GM10266 (cell line): ENCODE measurements around the gene RTN4RL2.

ENCODE experiments used
- DNase-seq: peaks from one replicate; pipeline ENCODE4 v3.0.0; 2012; ENCODE audit errors: extremely low spot score
- TF ChIP-seq, protein P1 (sequence below): IDR thresholded peaks from 2 replicates; pipeline ENCODE4 v1.5.1; 2012; ENCODE audit warnings: mild to moderate bottlenecking, low read depth; ENCODE audit not compliant: control insufficient read depth, insufficient read depth; ENCODE audit errors: missing control alignments

RTN4RL2 gene

DNA sequence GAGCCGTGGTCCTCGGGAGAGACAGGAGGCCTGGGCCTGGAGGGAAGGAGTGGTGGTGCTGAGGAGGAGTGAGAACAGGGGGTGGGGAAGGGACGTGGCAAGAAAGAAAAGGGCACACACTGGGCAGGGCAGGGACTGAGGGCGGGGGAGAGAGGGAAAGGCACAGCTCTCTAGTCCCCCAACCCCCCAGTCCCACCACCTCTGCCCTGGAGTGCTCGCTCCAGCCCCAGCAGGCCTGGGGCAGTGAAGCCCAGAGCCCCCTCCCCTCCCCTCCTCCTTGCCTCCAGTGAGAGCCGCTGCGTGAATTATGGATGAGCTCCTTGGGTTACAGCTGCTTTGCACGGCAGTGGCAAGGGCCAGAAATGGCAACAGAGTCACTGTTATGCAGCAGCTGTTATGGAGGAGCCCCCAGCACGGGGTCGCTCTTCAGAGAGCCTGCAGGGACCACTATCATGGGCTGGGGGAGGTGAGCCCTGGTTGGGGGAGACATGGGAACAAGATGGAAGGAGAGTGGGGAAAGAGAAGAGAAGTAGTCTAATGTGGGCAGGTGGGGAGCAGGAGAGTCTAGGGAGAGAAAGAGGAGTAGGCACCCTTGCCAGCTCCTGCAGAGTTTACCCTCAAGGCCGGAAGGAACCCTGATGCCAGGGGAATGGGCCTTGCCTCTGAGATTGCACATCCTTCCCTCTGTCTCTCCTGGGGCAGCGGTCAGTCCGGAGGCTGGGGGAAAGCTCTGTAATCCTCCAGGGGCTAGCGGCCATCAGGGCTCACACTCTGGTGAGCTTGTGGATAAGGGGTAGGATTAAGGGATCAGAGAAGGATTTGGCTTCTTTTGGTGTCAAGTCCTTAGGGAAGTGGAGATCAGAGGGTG, 3.6 kb downstream of the RTN4RL2 start:
- no peak for DNase-seq
- TF ChIP-seq, protein P1, sequence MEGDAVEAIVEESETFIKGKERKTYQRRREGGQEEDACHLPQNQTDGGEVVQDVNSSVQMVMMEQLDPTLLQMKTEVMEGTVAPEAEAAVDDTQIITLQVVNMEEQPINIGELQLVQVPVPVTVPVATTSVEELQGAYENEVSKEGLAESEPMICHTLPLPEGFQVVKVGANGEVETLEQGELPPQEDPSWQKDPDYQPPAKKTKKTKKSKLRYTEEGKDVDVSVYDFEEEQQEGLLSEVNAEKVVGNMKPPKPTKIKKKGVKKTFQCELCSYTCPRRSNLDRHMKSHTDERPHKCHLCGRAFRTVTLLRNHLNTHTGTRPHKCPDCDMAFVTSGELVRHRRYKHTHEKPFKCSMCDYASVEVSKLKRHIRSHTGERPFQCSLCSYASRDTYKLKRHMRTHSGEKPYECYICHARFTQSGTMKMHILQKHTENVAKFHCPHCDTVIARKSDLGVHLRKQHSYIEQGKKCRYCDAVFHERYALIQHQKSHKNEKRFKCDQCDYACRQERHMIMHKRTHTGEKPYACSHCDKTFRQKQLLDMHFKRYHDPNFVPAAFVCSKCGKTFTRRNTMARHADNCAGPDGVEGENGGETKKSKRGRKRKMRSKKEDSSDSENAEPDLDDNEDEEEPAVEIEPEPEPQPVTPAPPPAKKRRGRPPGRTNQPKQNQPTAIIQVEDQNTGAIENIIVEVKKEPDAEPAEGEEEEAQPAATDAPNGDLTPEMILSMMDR, result no peak

DNA sequence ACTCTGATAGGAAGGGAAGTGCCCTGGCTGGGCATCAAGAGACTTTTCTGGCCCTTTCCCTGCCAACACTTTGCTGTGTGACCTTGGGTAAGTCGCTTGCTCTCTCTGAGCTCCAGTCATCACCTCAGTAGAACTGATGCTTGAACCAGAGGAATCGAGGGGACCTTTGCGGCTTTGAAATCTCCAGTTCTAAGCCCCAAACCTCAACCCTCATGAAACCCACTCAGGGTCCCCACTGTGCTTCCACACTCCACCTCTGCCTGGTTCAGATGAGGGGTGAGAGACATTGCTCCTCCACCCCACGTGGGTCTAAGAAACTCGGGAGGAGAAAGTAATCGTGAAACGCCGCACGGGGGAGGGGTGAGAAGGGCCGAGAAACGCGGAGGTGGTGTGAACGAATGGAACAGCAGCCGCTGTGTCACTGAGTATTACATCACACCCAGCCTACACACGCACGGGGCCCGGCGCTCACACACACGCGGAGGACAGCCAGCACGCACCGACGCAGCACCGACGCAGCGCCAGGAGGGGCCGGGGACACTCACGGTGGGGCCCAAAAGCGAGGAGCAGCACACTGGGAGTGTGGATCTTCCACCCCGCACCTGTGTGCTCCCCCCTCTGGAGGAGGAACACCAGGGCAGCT, 4.3 kb downstream of the RTN4RL2 start:
- DNase-seq, result no peak
- TF ChIP-seq, protein P1, result no peak

DNA sequence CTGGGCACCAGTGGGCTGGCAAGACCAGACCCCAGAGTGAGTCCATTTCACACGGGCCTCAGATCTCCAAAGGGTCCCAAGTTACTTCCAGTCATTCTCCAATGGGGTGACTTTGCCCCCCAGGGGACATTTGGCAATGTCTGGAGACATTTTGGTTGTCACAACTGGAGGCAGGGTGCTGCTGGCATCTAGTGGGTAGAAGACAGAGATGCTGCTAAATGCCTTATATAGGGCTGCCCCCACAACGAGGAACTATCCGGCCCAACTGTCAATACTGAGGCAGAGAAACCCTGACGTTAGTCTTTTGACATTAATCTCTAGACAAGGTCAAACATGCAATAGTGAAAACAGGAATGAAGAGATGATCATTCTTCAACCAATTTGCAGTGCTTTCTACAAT, 6.4 kb downstream of the RTN4RL2 start:
- DNase-seq, result no peak
- TF ChIP-seq, protein P1, result no peak

DNA sequence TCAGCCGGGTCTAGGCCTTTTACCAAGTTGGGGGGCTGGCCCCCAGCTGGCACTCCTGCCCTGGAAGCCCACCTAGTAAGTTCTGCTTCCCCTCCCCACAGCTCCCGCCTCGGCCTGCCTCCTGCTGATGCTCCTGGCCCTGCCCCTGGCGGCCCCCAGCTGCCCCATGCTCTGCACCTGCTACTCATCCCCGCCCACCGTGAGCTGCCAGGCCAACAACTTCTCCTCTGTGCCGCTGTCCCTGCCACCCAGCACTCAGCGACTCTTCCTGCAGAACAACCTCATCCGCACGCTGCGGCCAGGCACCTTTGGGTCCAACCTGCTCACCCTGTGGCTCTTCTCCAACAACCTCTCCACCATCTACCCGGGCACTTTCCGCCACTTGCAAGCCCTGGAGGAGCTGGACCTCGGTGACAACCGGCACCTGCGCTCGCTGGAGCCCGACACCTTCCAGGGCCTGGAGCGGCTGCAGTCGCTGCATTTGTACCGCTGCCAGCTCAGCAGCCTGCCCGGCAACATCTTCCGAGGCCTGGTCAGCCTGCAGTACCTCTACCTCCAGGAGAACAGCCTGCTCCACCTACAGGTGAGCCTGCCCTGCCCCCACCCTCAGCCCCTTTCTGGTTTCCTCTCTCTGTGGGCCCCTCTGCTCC, 7.3 kb downstream of the RTN4RL2 start:
- no peak for DNase-seq
- TF ChIP-seq, protein P1, result no peak

DNA sequence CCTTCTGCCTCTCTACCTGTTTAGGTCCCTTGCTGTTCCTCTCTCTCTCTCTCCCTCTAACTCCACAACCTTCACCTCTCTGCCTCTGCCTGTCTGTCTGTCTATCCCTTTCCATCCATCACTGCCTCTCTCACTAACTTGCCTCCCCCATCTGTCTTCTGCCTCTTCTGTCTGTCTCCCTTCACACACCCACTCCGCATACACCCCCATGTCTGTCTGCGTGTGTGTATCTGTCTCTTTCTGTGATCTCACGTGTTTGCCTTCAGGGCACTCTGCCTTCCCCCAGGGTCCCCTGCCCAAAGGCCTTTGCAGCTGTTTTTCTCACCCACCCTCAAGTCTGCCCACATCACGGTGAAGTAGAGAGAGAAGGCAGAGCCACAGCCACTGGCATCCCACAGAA, 7.9 kb downstream of the RTN4RL2 start:
- TF ChIP-seq, protein P1, result no peak
- DNase-seq, result no peak

DNA sequence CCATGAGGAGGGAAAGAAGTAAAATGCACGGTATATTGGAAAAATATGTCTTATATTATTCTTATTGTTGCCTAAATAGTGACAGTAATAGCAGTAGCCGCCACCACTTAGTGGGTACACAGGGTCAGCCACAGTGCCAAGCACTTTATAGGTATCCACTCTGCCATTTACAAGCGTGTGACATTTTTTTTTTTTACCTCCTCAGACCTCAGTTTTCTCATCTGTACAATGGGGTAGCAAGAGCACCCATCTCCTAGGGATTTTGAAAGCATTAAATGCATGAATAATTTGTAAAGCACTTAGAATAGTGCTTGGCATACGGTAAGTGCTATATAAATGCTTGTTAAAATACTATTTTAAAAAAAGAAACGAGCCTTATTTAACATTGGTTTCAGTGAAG, 8.9 kb downstream of the RTN4RL2 start:
- no peak for DNase-seq
- TF ChIP-seq, protein P1, result no peak

DNA sequence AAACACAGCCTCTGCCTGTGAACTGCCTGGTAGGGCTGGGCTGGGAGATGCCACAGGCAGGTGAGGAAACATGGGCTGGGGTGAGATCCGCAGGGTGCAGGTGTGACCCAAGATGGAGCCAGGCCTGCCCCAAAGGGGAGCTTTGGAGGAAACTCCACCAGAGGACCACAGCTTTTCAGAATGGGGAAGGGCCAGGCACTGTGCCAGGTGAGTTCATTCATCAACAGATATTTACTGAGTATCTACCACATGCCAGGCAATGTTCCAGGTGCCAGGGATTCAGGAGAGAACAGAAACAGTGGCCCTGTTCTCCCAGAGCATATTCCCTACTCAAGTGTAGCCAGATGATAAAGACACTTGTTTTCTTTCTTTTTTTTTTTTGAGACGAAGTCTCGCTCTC, 11.2 kb downstream of the RTN4RL2 start:
- TF ChIP-seq, protein P1, result no peak
- no peak for DNase-seq
